IMR-90 (cell line): Measurements from ENCODE around the gene TEX14. TPM values are rescaled to one million over a fixed set of nuclear protein-coding genes. Genes with fewer than 3 reads are reported as not detected.

ENCODE experiments used
- ATAC-seq: fragments of 200-7000 bp; cut with Tn5 transposase; 2 replicates; pipeline ENCODE4 v1.9.1; 2020; ENCODE audit warnings: low read depth, mild to moderate bottlenecking, moderate library complexity
- BruUV-seq: library from RNA; stranded (reverse); fragments of 400-500 nt; replicated peaks from 2 replicates; lab custom pipeline; 2021; lab: Mats Ljungman, UMichigan
- CTCF ChIA-PET: fragments of 300-600 bp; formaldehyde crosslinking; extraction: SDS; loops from one replicate; lab custom pipeline; 2021; ENCODE audit warnings: antibody characterized with exemption; lab: Yijun Ruan, JAX
- POLR2A ChIA-PET: fragments of 300-600 bp; sonication (Branson Sonifier 250); formaldehyde crosslinking; loops from one replicate; lab custom pipeline; 2022; ENCODE audit warnings: antibody characterized with exemption; ENCODE audit not compliant: unreplicated experiment; lab: Charles Lee
- DNase-seq: peaks from one replicate; pipeline ENCODE4 v3.0.0; 2013
- H2AFZ ChIP-seq: replicated peaks from 2 replicates; pipeline ENCODE3; 2013; ENCODE audit warnings: low read length, mild to moderate bottlenecking; ENCODE audit not compliant: poor library complexity
- H2AK5ac ChIP-seq: 2 replicates; pipeline ENCODE4 v1.6.1; 2013; ENCODE audit warnings: low read depth, low read length, inconsistent platforms
- H2AK9ac ChIP-seq: replicated peaks from 2 replicates; pipeline ENCODE3; 2013; ENCODE audit warnings: mild to moderate bottlenecking, low read depth, low read length, moderate library complexity; ENCODE audit not compliant: poor library complexity
- H2BK120ac ChIP-seq: 2 replicates; pipeline ENCODE4 v1.6.1; 2013; ENCODE audit warnings: low read depth, low read length, inconsistent platforms
- H2BK15ac ChIP-seq: 3 replicates; pipeline ENCODE4 v1.6.1; 2013; ENCODE audit warnings: low read depth, low read length, inconsistent platforms
- H2BK20ac ChIP-seq: 2 replicates; pipeline ENCODE4 v1.6.1; 2013; ENCODE audit warnings: low read depth, mild to moderate bottlenecking, inconsistent platforms, low read length, moderate library complexity
- H2BK5ac ChIP-seq: 2 replicates; pipeline ENCODE4 v1.6.1; 2013; ENCODE audit warnings: mild to moderate bottlenecking, low read depth, low read length, inconsistent platforms; ENCODE audit not compliant: poor library complexity, severe bottlenecking
- H3K14ac ChIP-seq: replicated peaks from 2 replicates; pipeline ENCODE4 v1.6.1; 2013; ENCODE audit warnings: low read depth, low read length, inconsistent platforms
- H3K18ac ChIP-seq: 2 replicates; pipeline ENCODE4 v1.6.1; 2013; ENCODE audit warnings: low read depth, low read length, control low read depth
- H3K23ac ChIP-seq: 2 replicates; pipeline ENCODE4 v1.6.1; 2013; ENCODE audit warnings: low read depth, low read length, inconsistent platforms
- H3K27ac ChIP-seq: 2 replicates; pipeline ENCODE4 v1.5.1; 2013; ENCODE audit warnings: mild to moderate bottlenecking, control low read depth, low read length; ENCODE audit not compliant: insufficient read depth
- H3K27me3 ChIP-seq: 2 replicates; pipeline ENCODE4 v1.6.1; 2013; ENCODE audit warnings: low read length; ENCODE audit not compliant: control insufficient read depth, insufficient read depth
- H3K36me3 ChIP-seq: 2 replicates; pipeline ENCODE4 v1.6.1; 2013; ENCODE audit warnings: low read length, mixed read lengths; ENCODE audit not compliant: control insufficient read depth, insufficient read depth
- H3K4ac ChIP-seq: 2 replicates; pipeline ENCODE4 v1.6.1; 2013; ENCODE audit warnings: low read depth, low read length, inconsistent platforms
- H3K4me1 ChIP-seq: 2 replicates; pipeline ENCODE4 v1.6.1; 2013; ENCODE audit warnings: low read length, mixed read lengths; ENCODE audit not compliant: control insufficient read depth, insufficient read depth
- H3K4me2 ChIP-seq: 2 replicates; pipeline ENCODE4 v1.6.1; 2013; ENCODE audit warnings: low read depth, mild to moderate bottlenecking, control low read depth, low read length, moderate library complexity
- H3K4me3 ChIP-seq: 2 replicates; pipeline ENCODE4 v1.5.1; 2013; ENCODE audit warnings: low read depth, mild to moderate bottlenecking, control low read depth, low read length, moderate library complexity; ENCODE audit not compliant: insufficient read depth
- H3K56ac ChIP-seq: 2 replicates; pipeline ENCODE4 v1.6.1; 2013; ENCODE audit warnings: low read length, inconsistent platforms; ENCODE audit not compliant: insufficient read depth; ENCODE audit errors: extremely low read depth
- H3K79me1 ChIP-seq, 2 experiments: 2 replicates each; pipeline ENCODE4 v1.6.1; 2013; ENCODE audit warnings: low read length in 2 of 2, inconsistent platforms in 1 of 2, low read depth in 1 of 2
- H3K9ac ChIP-seq: 2 replicates; pipeline ENCODE4 v1.6.1; 2013; ENCODE audit warnings: low read depth, low read length, control low read depth
- H3K9me1 ChIP-seq: 2 replicates; pipeline ENCODE4 v1.6.1; 2013; ENCODE audit warnings: low read length, inconsistent platforms; ENCODE audit not compliant: insufficient read depth
- H3K9me3 ChIP-seq: 2 replicates; pipeline ENCODE4 v1.6.1; 2013; ENCODE audit warnings: low read length; ENCODE audit not compliant: control insufficient read depth, insufficient read depth
- H4K20me1 ChIP-seq: 2 replicates; pipeline ENCODE4 v1.6.1; 2013; ENCODE audit warnings: low read length, inconsistent platforms; ENCODE audit not compliant: insufficient read depth
- H4K5ac ChIP-seq: 2 replicates; pipeline ENCODE4 v1.6.1; 2013; ENCODE audit warnings: mild to moderate bottlenecking, low read depth, low read length, control low read depth
- H4K8ac ChIP-seq, 2 experiments: 2 replicates each; pipeline ENCODE4 v1.6.1; 2013; ENCODE audit warnings: low read depth in 2 of 2, low read length in 2 of 2, control low read depth in 1 of 2, inconsistent platforms in 1 of 2
- H4K91ac ChIP-seq: 2 replicates; pipeline ENCODE4 v1.6.1; 2013; ENCODE audit warnings: low read depth, low read length, inconsistent platforms; ENCODE audit not compliant: insufficient read depth
- BHLHE40 ChIP-seq: fragments of 150-350 bp; IDR thresholded peaks from 2 replicates; pipeline ENCODE4 v1.6.1; 2016; ENCODE audit warnings: mild to moderate bottlenecking, low read depth, low read length
- CHD1 ChIP-seq: IDR thresholded peaks from 2 replicates; pipeline ENCODE4 v1.6.1; 2012; ENCODE audit warnings: low read depth, low read length, improper control_type of control experiment
- MAFK ChIP-seq: IDR thresholded peaks from 2 replicates; pipeline ENCODE4 v1.6.1; 2012; ENCODE audit warnings: low read depth, low read length, improper control_type of control experiment
- POLR2A ChIP-seq: IDR thresholded peaks from 2 replicates; pipeline ENCODE4 v1.6.1; 2012; ENCODE audit warnings: mild to moderate bottlenecking, low read depth, low read length
- RCOR1 ChIP-seq: IDR thresholded peaks from 2 replicates; pipeline ENCODE4 v1.6.1; 2012; ENCODE audit warnings: mild to moderate bottlenecking, low read length, improper control_type of control experiment; ENCODE audit not compliant: insufficient replicate concordance
- RFX5 ChIP-seq: IDR thresholded peaks from 2 replicates; pipeline ENCODE4 v1.8.0; 2012; ENCODE audit warnings: low read depth, mild to moderate bottlenecking, low read length, moderate library complexity
- WGBS, 2 experiments: methylation state at CpG; one replicate each; pipeline versions ENCODE4 v1.1.5 to v1.1.7; 2013; ENCODE audit warnings: missing lambda C conversion rate in 2 of 2; ENCODE audit not compliant: insufficient read length in 1 of 2; ENCODE audit errors: extremely low coverage in 2 of 2; 5-methylcytosine and 5-hydroxymethylcytosine counted together
- dilution Hi-C: fragments of 300-500 bp; cut with HindIII; formaldehyde crosslinking; loops from one replicate; pipeline ENCODE4 v1.14.3; 2018; ENCODE audit warnings: low sequenced_read_pairs; ENCODE audit not compliant: unreplicated experiment
- in situ Hi-C: fragments of 300-500 bp; cut with MboI; formaldehyde crosslinking; loops from 3 replicates; pipeline ENCODE4 v1.14.3; 2019; ENCODE audit warnings: low sequenced_read_pairs, inconsistent platforms, mixed read lengths
- intact Hi-C: fragments of 100-400 bp; cut with micrococcal nuclease; formaldehyde crosslinking; loops from 2 replicates; pipeline ENCODE4 v1.10.0; 2022
- polyA plus RNA-seq, 3 experiments: library from polyadenylated mRNA; depleted of rRNA; stranded (reverse); fragments of >200 nt; gene quantifications; 2 replicates each; pipeline ENCODE4 v1.2.3, GENCODE V29; 2012; ENCODE audit warnings: low replicate concordance in 1 of 3
- total RNA-seq: library from RNA; depleted of rRNA; stranded (reverse); fragments of >200 nt; gene quantifications from 2 replicates; pipeline ENCODE4 v1.2.3, GENCODE V29; 2012
- TF ChIP-seq, protein P1 (sequence below): fragments of 150-350 bp; IDR thresholded peaks from 2 replicates; pipeline ENCODE4 v1.6.1; 2016; ENCODE audit warnings: low read depth, mild to moderate bottlenecking, low read length, moderate library complexity, borderline replicate concordance

The TEX14 gene
- total and polyA plus RNA-seq, 2 of the 4 experiments (the other 2 are of a cell fraction): not detected

DNA sequence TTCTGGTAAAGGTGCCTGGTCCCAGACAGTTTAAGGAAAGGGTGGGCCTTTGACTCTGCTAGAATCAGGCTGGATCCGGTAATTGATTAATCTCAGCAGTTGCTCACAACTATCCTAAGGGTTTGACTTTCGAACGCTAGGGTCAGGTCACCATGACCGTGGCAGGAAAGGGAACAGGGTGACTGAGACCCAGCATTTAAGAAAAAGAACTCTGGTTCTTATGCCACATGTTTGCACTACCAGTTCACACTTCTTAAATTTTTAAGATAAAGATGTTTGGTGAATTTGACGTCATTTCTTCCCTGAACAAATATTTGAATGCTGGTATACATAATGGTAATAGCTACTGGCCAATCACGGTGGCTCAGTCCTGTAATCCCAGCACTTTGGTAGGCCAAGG lies 52.2 kb downstream of the TEX14 start:
- TF ChIP-seq CHD1 (no peak), MAFK (no peak), BHLHE40 (no peak), RCOR1 (no peak), RFX5 (no peak), POLR2A (no peak)
- TF ChIP-seq, protein P1, sequence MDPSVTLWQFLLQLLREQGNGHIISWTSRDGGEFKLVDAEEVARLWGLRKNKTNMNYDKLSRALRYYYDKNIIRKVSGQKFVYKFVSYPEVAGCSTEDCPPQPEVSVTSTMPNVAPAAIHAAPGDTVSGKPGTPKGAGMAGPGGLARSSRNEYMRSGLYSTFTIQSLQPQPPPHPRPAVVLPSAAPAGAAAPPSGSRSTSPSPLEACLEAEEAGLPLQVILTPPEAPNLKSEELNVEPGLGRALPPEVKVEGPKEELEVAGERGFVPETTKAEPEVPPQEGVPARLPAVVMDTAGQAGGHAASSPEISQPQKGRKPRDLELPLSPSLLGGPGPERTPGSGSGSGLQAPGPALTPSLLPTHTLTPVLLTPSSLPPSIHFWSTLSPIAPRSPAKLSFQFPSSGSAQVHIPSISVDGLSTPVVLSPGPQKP: no peak
- ChIA-PET POLR2A (no interaction called here), CTCF (no interaction called here)

More for the DNA sequence above, 52.2 kb downstream of the TEX14 start:
- H3K27me3 ChIP-seq: no peaks in the 10 kb centered on the region
- BruUV-seq: no TSS peak
- H4K91ac ChIP-seq: no peak overlapping the region
- in situ Hi-C loops: loop anchor here (10.0 kb wide), 1 partner anchor 125 kb away; the partner anchor contains the start of gene MTMR4
- H3K9ac ChIP-seq: no peak overlapping the region
- H4K5ac ChIP-seq: no peak overlapping the region
- no peaks in the 10 kb centered on the region for H3K36me3 ChIP-seq
- dilution Hi-C loops: no loop called here
- no peak overlapping the region for H2BK20ac ChIP-seq
- no peak overlapping the region for H3K4ac ChIP-seq
- H3K23ac ChIP-seq: no peak overlapping the region
- no peak overlapping the region for H4K8ac ChIP-seq
- WGBS, 2 experiments: no CpG with 5 or more reads among the region's 6 CpGs
- peaks cover 3% of the 10 kb centered on the region; the same call in 1 of the 2 replicates for H3K4me1 ChIP-seq
- no peak overlapping the region for H3K14ac ChIP-seq
- no peak overlapping the region for H2AFZ ChIP-seq
- H2AK9ac ChIP-seq: no peak overlapping the region
- DNase-seq (no peak), ATAC-seq (no peak)
- intact Hi-C loops: loop anchor here (10.0 kb wide), 1 partner anchor 515 kb away; the partner anchor contains the start of genes PRR11 and SKA2
- H3K56ac ChIP-seq: no peak overlapping the region
- H3K4me2 ChIP-seq: no peak overlapping the region
- no peak overlapping the region for H3K4me3 ChIP-seq
- no peak overlapping the region for H3K27ac ChIP-seq
- peaks cover 2% of the 10 kb centered on the region; the same call in 1 of the 2 replicates for H3K9me1 ChIP-seq
- no peak overlapping the region for H2BK15ac ChIP-seq
- H3K9me3 ChIP-seq: no peaks in the 10 kb centered on the region
- no peaks in the 10 kb centered on the region for H4K20me1 ChIP-seq
- H2AK5ac ChIP-seq: no peak overlapping the region
- H3K79me1 ChIP-seq: no peaks in the 10 kb centered on the region
- no peak overlapping the region for H3K18ac ChIP-seq
- no peak overlapping the region for H2BK5ac ChIP-seq
- H2BK120ac ChIP-seq: no peak overlapping the region
